ENCODE data around the gene CAMTA1.

DNA sequence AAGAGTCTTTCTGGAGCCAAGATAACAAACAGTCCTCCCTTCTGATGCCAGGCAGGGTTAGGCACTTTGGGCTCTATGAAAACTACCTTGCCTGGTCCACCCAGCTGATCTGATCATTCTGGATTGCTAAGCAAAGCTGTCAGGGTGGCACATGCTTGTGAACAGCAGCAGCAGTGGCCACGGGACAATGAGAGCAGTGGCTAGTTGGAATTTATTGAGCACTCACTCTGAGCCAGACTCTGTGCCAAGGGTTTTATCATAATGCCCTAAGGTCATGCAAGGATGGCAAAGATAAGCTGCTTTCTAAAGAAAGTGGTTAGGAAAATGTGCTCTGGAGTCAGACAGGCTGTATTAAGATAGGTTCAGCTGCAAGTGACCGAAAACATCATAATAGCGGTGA is 595.5 kb downstream of the CAMTA1 start:
- TF ChIP-seq GFI1B (tag by site-specific recombination; IDR thresholded peaks at IDR 0.05), result no peak
- no peak for TF ChIP-seq ZNF133 (tag by site-specific recombination; IDR thresholded peaks at IDR 0.05)
- TF ChIP-seq ZNF138 (tag by site-specific recombination; IDR thresholded peaks at IDR 0.05; ENCODE audit: borderline replicate concordance), result no peak
- no peak for TF ChIP-seq YY1 (tag by site-specific recombination; IDR thresholded peaks at IDR 0.05)
- TF ChIP-seq ATF2 (tag by site-specific recombination; IDR thresholded peaks at IDR 0.05; ENCODE audit: low read depth), result no peak
- TF ChIP-seq ZNF76 (tag by site-specific recombination; IDR thresholded peaks at IDR 0.05; ENCODE audit: borderline replicate concordance, low read depth), result no peak

All from HEK293 (cell line).